Keratinocyte (primary cell): ENCODE data around the gene MPZL1. TPM values are rescaled to one million over a fixed set of nuclear protein-coding genes. Genes with fewer than 3 reads are reported as not detected.
A peak's percentile ranks its signal among the peaks of the same experiment; 100 is the strongest.

Experiments used
- DNase-seq: peaks from one replicate; pipeline ENCODE4 v3.0.0-alpha.2; 2011; ENCODE audit warnings: low read depth, missing footprints, low spot score
- FAIRE-seq: peaks from 2 replicates; lab custom pipeline; 2011; peaks lifted over from hg19 to GRCh38; lab: Jason Lieb, UNC
- H2AFZ ChIP-seq: 2 replicates; pipeline ENCODE4 v1.6.0; 2012; ENCODE audit warnings: low read length, control low read depth, inconsistent platforms; ENCODE audit not compliant: control insufficient read depth
- H3K27ac ChIP-seq: 2 replicates; pipeline ENCODE4 v1.5.1; 2011; ENCODE audit warnings: low read length; ENCODE audit not compliant: control insufficient read depth, insufficient read depth
- H3K27me3 ChIP-seq: 3 replicates; pipeline ENCODE4 v1.6.0; 2011; ENCODE audit warnings: low read length; ENCODE audit not compliant: control insufficient read depth, insufficient read depth; ENCODE audit errors: extremely low read depth
- H3K36me3 ChIP-seq, 2 experiments: 2 replicates in 1 of 2; 3 replicates in 1 of 2; pipeline ENCODE4 v1.5.1; 2011; ENCODE audit warnings: low read length in 2 of 2, mild to moderate bottlenecking in 1 of 2; ENCODE audit not compliant: control insufficient read depth in 2 of 2, insufficient read depth in 2 of 2; ENCODE audit errors: extremely low read depth in 1 of 2
- H3K4me1 ChIP-seq: 3 replicates; pipeline ENCODE4 v1.5.1; 2011; ENCODE audit warnings: low read length; ENCODE audit not compliant: control insufficient read depth, insufficient read depth; ENCODE audit errors: extremely low read depth
- H3K4me2 ChIP-seq: 3 replicates; pipeline ENCODE4 v1.6.0; 2011; ENCODE audit warnings: low read depth, low read length; ENCODE audit not compliant: control insufficient read depth, insufficient read depth; ENCODE audit errors: extremely low read depth
- H3K4me3 ChIP-seq, 3 experiments: fragments of 200-600 bp in 1 of 3; sonication (generic) in 1 of 3; 2 replicates in 2 of 3; 3 replicates in 1 of 3; pipeline ENCODE4 v1.5.1; 2011 to 2016; ENCODE audit warnings: low read length in 3 of 3, mild to moderate bottlenecking in 3 of 3, control low read depth in 2 of 3, inconsistent platforms in 1 of 3, low read depth in 1 of 3, mixed read lengths in 1 of 3, mixed run types in 1 of 3, moderate library complexity in 1 of 3; ENCODE audit not compliant: control insufficient read depth in 2 of 3, insufficient read depth in 2 of 3; ENCODE audit errors: extremely low read depth in 1 of 3
- H3K79me2 ChIP-seq: 2 replicates; pipeline ENCODE4 v1.6.0; 2012; ENCODE audit warnings: low read length; ENCODE audit not compliant: control insufficient read depth, insufficient read depth
- H3K9ac ChIP-seq: 3 replicates; pipeline ENCODE4 v1.6.0; 2011; ENCODE audit warnings: low read length; ENCODE audit not compliant: control insufficient read depth, insufficient read depth; ENCODE audit errors: extremely low read depth
- H3K9me1 ChIP-seq: 3 replicates; pipeline ENCODE4 v1.6.0; 2011; ENCODE audit warnings: low read length; ENCODE audit not compliant: control insufficient read depth, insufficient read depth; ENCODE audit errors: extremely low read depth
- H3K9me3 ChIP-seq: 2 replicates; pipeline ENCODE4 v1.5.1; 2012; ENCODE audit warnings: low read depth, low read length; ENCODE audit not compliant: control insufficient read depth
- H4K20me1 ChIP-seq: 3 replicates; pipeline ENCODE4 v1.6.0; 2011; ENCODE audit warnings: low read length; ENCODE audit not compliant: control insufficient read depth, insufficient read depth; ENCODE audit errors: extremely low read depth
- EZH2 ChIP-seq: IDR thresholded peaks from one replicate; pipeline ENCODE4 v1.6.1; 2012; ENCODE audit warnings: inconsistent platforms, mild to moderate bottlenecking, low read length, moderate library complexity
- dilution Hi-C: fragments of 300-500 bp; cut with MboI; formaldehyde crosslinking; loops from one replicate; pipeline ENCODE4 v1.7.0; 2020; ENCODE audit warnings: low sequenced_read_pairs; ENCODE audit not compliant: extremely low pct_ligation_motif_present
- polyA plus RNA-seq, 5 experiments: library from polyadenylated mRNA; depleted of rRNA in 3 of 5; stranded (reverse) in 3 of 5; stranded (forward) in 1 of 5; unstranded in 1 of 5; fragments of >200 nt; gene quantifications; 1 replicate in 1 of 5; 2 replicates in 3 of 5; 3 replicates in 1 of 5; pipeline versions ENCODE4 v1.2.1 to v1.2.3, GENCODE V29; 2011 to 2012; ENCODE audit warnings: missing spikeins in 2 of 5, low read depth in 1 of 5, low replicate concordance in 1 of 5
- TF ChIP-seq, protein P1 (sequence below), 3 experiments: IDR thresholded peaks in 1 of 3; conservative IDR thresholded peaks in 1 of 3; optimal IDR thresholded peaks in 1 of 3; 2 replicates in 2 of 3; 3 replicates in 1 of 3; pipeline versions ENCODE3 to v1.5.1; 2011; ENCODE audit warnings: low read length in 3 of 3, mild to moderate bottlenecking in 3 of 3, moderate library complexity in 2 of 3, control low read depth in 1 of 3, inconsistent platforms in 1 of 3; ENCODE audit not compliant: insufficient read depth in 2 of 3; ENCODE audit errors: extremely low read depth in 1 of 3

MPZL1 gene
- polyA plus RNA-seq, 1 donor (not counting 4 experiments of a cell fraction or from before 2014, with no cell fraction given) = 195 TPM

DNA sequence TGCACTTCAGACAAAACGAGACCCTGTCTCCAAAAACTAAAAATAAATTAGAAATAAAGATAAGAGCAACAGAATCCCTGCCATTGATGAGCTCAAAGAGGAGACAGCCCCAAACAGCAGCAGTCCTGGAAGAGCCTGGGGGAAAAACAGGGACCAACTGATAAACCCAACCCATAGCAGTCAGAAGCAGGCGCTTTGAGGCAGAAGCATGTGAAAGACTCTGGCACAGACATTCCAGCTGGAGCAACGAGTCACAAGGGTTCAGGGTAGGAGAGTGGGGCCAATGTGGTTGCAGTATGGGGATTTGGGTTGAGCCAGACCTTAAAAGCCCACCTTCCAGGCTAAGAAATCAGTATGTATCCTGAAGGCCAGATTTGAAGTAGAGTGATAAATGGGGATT lies 78.5 kb downstream of the MPZL1 start:
- FAIRE-seq (no peak), DNase-seq (no peak)
- H3K27me3 ChIP-seq = no peaks in the 10 kb centered on the region
- H3K79me2 ChIP-seq = no peaks in the 10 kb centered on the region
- no peak overlapping the region for H3K9ac ChIP-seq
- no peaks in the 10 kb centered on the region for H4K20me1 ChIP-seq
- peaks cover 0 to 3% of the 10 kb centered on the region in 2 experiments for H3K36me3 ChIP-seq
- H3K27ac ChIP-seq = no peak overlapping the region
- H3K9me1 ChIP-seq = no peaks in the 10 kb centered on the region
- TF ChIP-seq EZH2 = no peak
- TF ChIP-seq, protein P1, sequence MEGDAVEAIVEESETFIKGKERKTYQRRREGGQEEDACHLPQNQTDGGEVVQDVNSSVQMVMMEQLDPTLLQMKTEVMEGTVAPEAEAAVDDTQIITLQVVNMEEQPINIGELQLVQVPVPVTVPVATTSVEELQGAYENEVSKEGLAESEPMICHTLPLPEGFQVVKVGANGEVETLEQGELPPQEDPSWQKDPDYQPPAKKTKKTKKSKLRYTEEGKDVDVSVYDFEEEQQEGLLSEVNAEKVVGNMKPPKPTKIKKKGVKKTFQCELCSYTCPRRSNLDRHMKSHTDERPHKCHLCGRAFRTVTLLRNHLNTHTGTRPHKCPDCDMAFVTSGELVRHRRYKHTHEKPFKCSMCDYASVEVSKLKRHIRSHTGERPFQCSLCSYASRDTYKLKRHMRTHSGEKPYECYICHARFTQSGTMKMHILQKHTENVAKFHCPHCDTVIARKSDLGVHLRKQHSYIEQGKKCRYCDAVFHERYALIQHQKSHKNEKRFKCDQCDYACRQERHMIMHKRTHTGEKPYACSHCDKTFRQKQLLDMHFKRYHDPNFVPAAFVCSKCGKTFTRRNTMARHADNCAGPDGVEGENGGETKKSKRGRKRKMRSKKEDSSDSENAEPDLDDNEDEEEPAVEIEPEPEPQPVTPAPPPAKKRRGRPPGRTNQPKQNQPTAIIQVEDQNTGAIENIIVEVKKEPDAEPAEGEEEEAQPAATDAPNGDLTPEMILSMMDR (optimal IDR thresholded peaks at IDR 0.05 in 1 of 3, IDR thresholded peaks at IDR 0.05 in 1 of 3, conservative IDR thresholded peaks at IDR 0.05 in 1 of 3; ENCODE audit: extremely low read depth in 1 of 3, insufficient read depth in 2 of 3, low read length in 3 of 3) = no peak
- dilution Hi-C loops = no loop called here
- H3K4me1 ChIP-seq = peaks cover 41% of the 10 kb centered on the region
- H3K4me2 ChIP-seq = peak overlapping the region; percentile 24
- H2AFZ ChIP-seq = no peak overlapping the region
- no peaks in the 10 kb centered on the region for H3K9me3 ChIP-seq
- no peak overlapping the region for H3K4me3 ChIP-seq

DNA sequence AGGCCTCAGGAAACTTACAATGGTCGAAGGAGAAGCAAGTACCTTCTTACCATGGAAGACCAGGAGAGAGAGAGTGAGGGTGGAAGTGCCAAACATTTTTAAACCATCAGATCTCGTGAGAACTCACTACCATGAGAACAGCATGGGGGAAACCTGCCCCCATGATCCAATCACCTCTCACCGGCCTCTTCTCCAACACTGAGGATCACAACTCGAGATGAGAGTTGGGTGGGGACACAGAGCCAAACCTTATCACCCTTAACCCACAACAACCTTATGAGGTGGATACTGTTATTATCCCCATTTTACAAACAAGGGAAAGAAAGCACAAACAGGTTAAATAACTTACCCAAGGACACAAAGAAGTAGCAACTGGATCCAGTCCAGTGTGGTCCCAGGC lies 80.5 kb downstream of the MPZL1 start:
- Histone ChIP-seq H3K9me1 (no peaks in the 10 kb centered on the region), H3K27ac (no peak overlapping the region), H2AFZ (no peak overlapping the region), H3K79me2 (no peaks in the 10 kb centered on the region), H3K36me3 (no peaks in the 10 kb centered on the region), H4K20me1 (no peaks in the 10 kb centered on the region), H3K4me3 (no peak overlapping the region), H3K4me1 (peaks cover 22% of the 10 kb centered on the region), H3K9me3 (no peaks in the 10 kb centered on the region), H3K9ac (no peak overlapping the region), H3K27me3 (no peaks in the 10 kb centered on the region), H3K4me2 (no peak overlapping the region)
- DNase-seq = no peak
- TF ChIP-seq EZH2 = no peak
- TF ChIP-seq, protein P1 (optimal IDR thresholded peaks at IDR 0.05 in 1 of 3, IDR thresholded peaks at IDR 0.05 in 1 of 3, conservative IDR thresholded peaks at IDR 0.05 in 1 of 3; ENCODE audit: extremely low read depth in 1 of 3, insufficient read depth in 2 of 3, low read length in 3 of 3) = no peak
- FAIRE-seq = no peak
- dilution Hi-C loops = no loop called here
